COR-L47 (cell line): ENCODE results near the gene CHRND.
"Not testable (repeated sequence)": the region's sequence is repeated elsewhere in the genome, so short reads cannot be mapped to it uniquely, and the experiment has no call there.

Experiments
- DNase-seq: peaks from one replicate; lab custom pipeline; 2025; lab: John Stamatoyannopoulos, UW

Gene CHRND

DNA sequence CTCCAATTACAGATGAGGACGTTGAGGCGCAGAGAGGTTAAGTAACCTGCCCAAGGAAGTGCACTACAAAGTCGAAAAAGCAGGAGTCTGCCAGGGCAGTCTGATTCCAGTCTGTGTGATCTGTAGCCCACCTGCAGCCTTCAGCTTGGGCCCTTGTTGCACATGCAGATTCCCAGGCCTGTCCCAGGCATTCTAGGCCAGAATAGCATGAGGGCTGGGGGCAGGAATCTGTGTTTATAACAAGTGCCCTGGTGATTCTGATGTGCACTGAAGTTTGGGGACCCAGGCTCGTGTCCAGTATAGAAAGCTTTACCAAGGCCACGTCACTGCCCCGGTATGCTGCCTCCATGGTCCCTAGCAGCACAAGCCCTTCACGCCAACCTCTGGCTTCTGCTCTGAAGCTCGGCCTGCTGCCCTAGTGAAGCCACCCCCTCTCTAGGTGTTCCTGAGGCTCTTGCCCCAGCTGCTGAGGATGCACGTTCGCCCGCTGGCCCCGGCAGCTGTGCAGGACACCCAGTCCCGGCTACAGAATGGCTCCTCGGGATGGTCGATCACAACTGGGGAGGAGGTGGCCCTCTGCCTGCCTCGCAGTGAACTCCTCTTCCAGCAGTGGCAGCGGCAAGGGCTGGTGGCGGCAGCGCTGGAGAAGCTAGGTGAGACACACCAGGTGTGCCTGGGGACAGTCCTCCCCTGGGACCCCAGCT is 18.1 kb downstream of the CHRND start:
- no peak for DNase-seq

DNA sequence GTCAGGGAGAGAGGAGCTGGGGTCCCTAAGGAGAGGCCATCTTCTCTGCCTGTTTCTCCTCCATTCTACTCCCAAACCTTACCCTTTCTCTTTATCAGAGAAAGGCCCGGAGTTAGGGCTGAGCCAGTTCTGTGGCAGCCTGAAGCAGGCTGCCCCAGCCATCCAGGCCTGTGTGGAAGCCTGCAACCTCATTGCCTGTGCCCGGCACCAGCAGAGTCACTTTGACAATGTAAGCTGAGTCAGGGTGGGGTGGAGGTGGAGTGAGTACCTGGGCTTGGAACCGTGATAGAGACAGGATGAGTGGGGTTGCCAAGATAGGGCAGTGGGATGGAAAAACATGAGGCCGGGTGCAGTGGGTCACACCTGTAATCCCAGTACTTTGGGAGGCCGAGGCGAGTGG is 18.7 kb downstream of the CHRND start:
- no peak for DNase-seq

- DNase-seq, result no peak
Measured at GRCh38 chr2:232545511-232546375, 19.8 kb downstream of the CHRND start.

GRCh38 chr2:232547991-232548390 is 22.0 kb downstream of the CHRND start:
- no peak for DNase-seq

DNA sequence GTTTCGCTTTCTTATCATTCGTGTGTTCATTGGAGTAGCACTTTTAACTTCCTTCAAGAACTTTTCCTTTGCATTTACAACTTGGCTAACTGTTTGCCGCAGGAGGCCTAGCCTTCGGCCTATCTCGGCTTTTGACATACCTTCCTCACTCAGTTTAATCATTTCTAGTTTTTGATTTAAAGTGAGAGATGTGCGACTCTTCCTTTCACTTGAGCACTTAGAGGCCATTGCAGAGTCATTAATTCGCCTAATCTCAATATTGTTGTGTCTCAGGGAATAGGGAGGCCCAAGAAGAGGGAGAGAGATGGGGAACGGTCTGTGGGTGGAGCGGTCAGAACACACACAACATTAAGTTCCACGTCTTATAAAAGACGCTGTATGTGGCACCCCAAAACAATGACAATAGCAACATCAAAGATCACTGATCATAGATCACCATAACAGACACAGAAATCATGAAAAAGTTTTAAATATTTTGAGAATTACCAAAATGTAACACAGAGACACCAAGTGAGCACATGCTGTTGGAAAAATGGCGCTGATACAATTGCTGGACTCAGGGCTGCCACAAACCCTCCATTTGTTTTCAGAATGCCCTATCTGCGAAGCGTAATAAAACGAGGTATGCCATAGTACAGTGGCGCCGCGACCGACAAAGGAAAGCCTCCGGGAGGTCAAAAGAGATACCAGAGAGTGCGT is 23.8 kb downstream of the CHRND start:
- DNase-seq, result no peak

- DNase-seq, result peak; percentile 81
Measured at GRCh38 chr2:232550354-232551249, 24.6 kb downstream of the CHRND start, which contains the start of the genes EIF4E2 and TIGD1. Gene EIF4E2 (plus strand): TSS chr2:232550689. CDS start chr2:232550725, 36 bp downstream. Gene TIGD1 (minus strand): TSS chr2:232550557. CDS start chr2:232549882, 675 bp downstream.

DNA sequence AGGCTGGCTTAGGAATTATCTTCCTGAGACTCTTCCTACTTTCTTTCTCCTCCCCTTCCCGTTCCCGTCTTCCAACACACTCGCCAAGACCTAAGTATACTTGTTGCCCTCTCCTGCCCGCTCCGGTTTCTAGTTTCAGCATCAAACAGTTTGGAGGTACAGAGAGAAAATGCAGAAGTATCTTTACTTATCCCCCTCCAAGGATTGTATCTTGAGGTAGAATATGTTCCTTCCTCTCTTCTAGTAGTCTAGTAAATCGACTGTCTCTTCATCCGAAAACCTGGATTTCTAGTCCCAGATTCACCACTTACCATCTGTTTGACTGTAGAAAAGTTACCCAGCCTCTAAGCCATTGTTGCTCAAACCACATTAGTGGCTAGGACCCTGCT is 25.3 kb downstream of the CHRND start:
- no peak for DNase-seq

GRCh38 chr2:232551776-232552175 is 25.8 kb downstream of the CHRND start:
- DNase-seq, result no peak

DNA sequence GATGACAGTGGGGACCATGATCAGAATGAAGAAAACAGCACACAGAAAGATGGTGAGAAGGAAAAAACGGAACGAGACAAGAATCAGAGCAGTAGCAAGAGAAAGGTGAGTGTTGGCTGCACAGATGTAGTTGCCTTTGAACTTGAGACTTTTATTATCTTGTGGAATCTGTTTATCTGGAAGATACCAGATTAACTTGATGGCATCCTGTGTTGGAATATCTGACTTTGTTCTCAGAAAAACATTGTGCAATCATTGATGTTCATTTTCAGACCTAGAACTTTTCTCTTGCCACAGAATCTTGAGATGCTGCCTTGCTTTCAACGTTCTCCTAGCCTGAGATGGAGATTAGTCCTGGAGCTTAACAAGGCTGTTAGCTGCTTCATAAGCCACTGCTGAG is 30.5 kb downstream of the CHRND start:
- no peak for DNase-seq

DNA sequence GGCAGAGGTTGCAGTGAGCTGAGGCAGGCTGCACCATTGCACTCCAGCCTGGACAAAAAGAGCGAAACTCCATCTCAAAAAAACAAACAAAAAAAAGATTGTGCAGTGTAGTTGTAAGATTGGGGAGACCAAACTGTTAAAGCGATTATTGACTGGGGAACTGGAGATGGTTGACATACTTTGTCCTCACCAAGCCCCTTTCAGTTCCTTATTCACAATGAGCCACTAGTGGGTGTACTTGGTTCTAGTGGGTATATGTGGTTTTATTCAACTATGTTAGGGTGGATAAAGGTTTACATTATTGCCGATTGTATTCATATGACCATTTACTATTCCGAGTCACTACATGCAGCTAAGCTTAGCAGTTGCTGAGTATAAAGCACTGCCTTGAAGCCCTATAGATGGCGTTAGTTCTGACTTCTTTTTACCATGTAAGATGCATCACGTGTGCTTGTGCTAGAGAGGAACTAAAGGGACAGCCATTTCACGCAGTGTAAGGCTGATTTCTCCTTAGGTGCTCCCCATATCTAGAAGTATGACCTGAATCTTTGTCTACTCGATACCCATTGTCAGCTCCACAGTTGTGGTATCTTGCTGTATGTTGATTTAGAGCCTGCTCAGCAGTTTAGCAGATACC is 36.7 kb downstream of the CHRND start:
- no peak for DNase-seq

GRCh38 chr2:232563580-232563979 is 37.6 kb downstream of the CHRND start:
- DNase-seq, result no peak

DNA sequence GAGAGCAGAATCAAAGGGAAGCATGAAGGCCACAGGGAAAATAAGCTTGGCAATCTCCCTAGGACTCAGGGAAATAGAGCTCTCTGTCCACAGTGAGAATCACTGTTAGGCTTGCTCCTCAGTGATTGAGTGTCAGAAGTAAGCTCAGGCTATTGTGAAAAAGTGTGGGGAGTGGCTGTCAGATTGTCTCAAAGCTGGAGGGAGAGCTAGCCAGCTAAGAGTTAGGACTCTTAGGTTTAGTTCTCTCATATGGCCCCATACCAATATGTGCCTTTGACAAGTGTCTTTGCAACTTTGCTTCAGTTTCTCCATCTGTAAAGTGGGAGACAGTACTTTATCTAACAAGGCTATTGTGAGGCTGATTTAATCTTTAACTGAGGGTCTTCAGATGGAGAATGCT is 41.8 kb downstream of the CHRND start:
- no peak for DNase-seq

DNA sequence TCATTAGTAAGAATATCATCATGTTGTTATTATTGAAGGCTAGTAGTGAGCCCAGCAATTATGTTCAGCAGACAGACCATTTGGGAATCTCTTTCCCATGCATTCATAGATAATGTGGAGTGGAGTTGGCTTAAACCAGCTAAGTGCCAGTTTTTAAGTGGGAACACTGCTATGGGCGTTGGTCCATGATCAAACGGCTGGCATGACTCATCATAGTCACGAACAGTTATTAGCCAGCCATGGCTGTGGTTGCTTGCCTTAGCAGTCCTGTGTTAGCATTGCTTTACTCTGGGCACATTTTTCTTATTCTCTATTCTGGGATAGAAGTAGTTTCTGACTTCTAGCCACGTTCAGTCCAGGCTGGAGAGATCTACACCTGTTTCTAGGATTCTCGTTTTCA is 42.2 kb downstream of the CHRND start:
- no peak for DNase-seq

GRCh38 chr2:232569541-232569940 is 43.6 kb downstream of the CHRND start:
- DNase-seq, result no peak

DNA sequence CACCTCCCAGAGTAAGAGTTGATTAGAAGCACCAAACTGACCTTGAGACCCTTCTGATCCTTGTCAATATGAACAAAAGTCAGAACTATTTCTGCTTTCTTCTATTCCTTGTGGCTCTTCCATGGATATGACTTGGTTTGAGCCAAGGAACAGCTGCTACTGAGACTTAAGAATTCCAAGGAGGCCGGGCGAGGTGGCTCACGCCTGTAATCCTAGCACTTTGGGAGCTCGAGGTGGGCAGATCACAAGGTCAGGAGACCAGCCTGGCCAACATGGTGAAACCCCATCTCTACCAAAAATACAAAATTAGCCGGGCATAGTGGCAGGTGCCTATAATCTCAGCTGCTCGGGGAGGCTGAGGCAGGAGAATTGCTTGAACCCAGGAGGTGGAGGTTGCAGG is 44.5 kb downstream of the CHRND start:
- not testable (repeated sequence) for DNase-seq

DNA sequence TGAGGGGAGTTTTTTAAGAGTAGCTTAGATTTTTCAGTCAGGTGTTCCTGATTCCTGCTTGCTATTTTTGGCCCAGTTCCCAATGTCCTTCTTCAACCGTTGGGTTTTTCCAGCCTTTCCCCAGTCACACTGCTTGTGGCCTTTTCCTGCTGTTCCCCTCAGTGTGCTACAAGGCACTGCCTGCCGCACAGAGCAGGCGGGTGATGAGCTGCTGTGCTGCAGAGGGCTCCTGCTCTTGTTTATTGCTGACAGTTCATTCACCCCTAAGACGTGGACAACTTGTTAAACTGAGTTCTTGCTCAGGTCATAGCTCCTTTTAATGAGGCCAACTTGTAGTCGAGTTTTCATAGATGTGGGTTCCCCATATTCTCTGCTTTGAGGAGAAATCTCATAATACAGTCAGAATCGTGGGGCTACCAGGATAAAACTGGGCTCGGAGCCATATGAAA is 45.1 kb downstream of the CHRND start:
- no peak for DNase-seq

DNA sequence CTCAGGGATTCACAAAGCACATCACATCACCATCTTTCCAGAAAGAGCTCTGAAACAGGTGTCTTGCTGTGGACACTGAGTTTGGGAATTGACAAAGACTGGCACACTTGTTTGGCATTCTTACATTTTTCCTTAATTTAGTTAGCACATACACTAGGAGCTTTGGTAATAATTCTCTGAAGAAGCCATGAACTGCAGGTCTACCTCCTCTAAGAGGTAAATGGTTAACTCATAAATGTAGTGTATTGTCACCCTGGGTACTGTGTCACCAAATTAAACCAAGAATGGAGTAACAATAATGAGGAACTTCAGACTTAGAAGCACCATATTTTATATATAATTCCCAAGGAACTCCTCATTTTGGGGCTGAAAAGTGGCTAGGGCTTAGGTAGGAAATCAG is 47.1 kb downstream of the CHRND start:
- DNase-seq, result no peak

- no peak for DNase-seq
Measured at GRCh38 chr2:232573771-232574435, 47.9 kb downstream of the CHRND start.

- no peak for DNase-seq
Measured at GRCh38 chr2:232574674-232575403, 48.9 kb downstream of the CHRND start.

DNA sequence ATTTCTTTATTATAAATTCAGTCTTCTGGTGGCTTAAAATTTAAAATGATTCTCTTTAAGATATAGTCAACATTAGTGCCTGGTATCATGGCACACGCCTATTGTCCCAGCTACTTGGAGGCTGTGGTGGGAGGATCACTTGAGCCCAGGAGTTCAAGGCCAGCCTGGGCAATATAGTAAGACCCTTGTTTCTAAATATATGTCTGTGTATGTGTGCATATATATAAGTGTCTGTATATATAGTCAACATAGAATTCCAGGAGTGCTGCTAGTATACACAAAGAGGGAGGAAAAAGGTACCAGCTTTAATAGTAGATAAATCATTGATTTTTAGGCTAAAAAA is 49.4 kb downstream of the CHRND start:
- no peak for DNase-seq
